ENCODE data around the gene SEMG2. TPM values are rescaled to one million over a fixed set of nuclear protein-coding genes. Genes with fewer than 3 reads are reported as not detected.

Gene SEMG2
- polyA plus RNA-seq, 1 of the 3 experiments (the other 2 are of a cell fraction), result not detected

DNA sequence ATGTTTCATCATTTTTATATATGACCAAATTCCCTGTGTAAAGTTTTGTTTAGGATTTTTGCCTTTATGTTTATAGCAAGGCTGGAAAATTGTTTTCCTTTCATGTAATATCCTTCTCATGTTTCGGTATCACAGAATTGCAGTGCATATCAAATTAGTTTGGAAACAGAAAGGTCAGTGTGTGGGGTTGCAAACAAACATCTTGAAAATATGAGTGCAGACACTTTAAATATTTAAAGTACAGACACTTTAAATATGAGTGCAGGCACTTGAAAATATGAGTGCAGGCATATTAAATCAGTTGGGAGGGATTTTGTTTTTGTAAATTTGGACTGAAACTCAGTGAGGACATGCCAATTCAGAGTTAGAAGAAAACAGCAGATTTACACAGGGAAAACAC, 26.7 kb downstream of the SEMG2 start:
- no peak for TF ChIP-seq GATA2 (CRISPR knock-in tag; IDR thresholded peaks at IDR 0.05)
- no peak for TF ChIP-seq MEF2A (IDR thresholded peaks at IDR 0.05; ENCODE audit: borderline replicate concordance, low read depth)
- TF ChIP-seq TCF12 (IDR thresholded peaks at IDR 0.05), result no peak
- no peak for TF ChIP-seq YY1 (IDR thresholded peaks at IDR 0.05; ENCODE audit: low read depth)
- no peak for TF ChIP-seq CHD2 (IDR thresholded peaks at IDR 0.05; ENCODE audit: low read length, partially characterized antibody)
- TF ChIP-seq FOSL2 (IDR thresholded peaks at IDR 0.05; ENCODE audit: borderline replicate concordance, low read depth), result no peak
- TF ChIP-seq EP300 (IDR thresholded peaks at IDR 0.05; ENCODE audit: borderline replicate concordance in 1 of 2, low read depth in 1 of 2, low read length in 1 of 2), result no peak
- TF ChIP-seq, protein P1, sequence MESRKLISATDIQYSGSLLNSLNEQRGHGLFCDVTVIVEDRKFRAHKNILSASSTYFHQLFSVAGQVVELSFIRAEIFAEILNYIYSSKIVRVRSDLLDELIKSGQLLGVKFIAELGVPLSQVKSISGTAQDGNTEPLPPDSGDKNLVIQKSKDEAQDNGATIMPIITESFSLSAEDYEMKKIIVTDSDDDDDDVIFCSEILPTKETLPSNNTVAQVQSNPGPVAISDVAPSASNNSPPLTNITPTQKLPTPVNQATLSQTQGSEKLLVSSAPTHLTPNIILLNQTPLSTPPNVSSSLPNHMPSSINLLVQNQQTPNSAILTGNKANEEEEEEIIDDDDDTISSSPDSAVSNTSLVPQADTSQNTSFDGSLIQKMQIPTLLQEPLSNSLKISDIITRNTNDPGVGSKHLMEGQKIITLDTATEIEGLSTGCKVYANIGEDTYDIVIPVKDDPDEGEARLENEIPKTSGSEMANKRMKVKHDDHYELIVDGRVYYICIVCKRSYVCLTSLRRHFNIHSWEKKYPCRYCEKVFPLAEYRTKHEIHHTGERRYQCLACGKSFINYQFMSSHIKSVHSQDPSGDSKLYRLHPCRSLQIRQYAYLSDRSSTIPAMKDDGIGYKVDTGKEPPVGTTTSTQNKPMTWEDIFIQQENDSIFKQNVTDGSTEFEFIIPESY (IDR thresholded peaks at IDR 0.05; ENCODE audit: borderline replicate concordance, low read depth), result no peak
- TF ChIP-seq JUND (IDR thresholded peaks at IDR 0.05), result no peak
- Histone ChIP-seq H3K36me3 (replicated peaks in 1 of 2; ENCODE audit: control insufficient read depth in 1 of 2, insufficient read depth in 2 of 2, low read length in 1 of 2) (no peaks in the 10 kb centered on the region), H3K4me3 (ENCODE audit: low read depth in 2 of 2, low read length in 1 of 2) (no peak overlapping the region), H3K27ac (ENCODE audit: low read depth in 2 of 2, low read length in 1 of 2) (no peak overlapping the region), H4K20me1 (ENCODE audit: insufficient read depth) (no peaks in the 10 kb centered on the region), H3K9me3 (no peaks in the 10 kb centered on the region), H3F3A (replicated peaks; ENCODE audit: insufficient read depth) (no peaks in the 10 kb centered on the region), H3K27me3 (ENCODE audit: insufficient read depth) (peaks cover 30% of the 10 kb centered on the region), H3K9me2 (no peaks in the 10 kb centered on the region), H3K9ac (no peak overlapping the region), H2AFZ (ENCODE audit: low read depth) (no peak overlapping the region), H3K79me2 (ENCODE audit: insufficient read depth) (no peaks in the 10 kb centered on the region), H3K4me1 (ENCODE audit: control insufficient read depth in 1 of 2, insufficient read depth in 2 of 2, low read depth in 1 of 2, low read length in 1 of 2) (no peaks in the 10 kb centered on the region), H3K4me2 (no peak overlapping the region)
- WGBS (ENCODE audit: low lambda C conversion rate), result 8% methylated on average over 1 of the region's 1 CpG
- POLR2A ChIA-PET, result no interaction called here
- no peak for DNase-seq
- CTCF ChIA-PET, result no interaction called here

DNA sequence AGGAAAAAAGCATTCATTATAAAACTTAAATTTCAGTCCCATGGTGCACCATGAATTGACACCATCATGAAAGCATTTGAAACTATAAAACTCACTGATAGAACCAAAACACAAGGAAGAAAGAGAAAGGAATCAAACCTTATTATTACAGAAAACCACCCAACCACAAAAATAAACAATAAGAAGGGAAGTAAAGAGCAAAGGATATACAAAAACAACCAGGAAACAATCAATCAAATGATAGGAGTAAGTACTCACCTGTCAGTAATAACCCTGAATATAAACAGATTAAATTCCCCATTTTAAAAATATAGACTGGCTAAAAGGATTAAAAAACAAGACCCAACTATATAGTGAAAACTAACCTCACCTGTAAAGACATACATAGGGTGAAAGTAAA, 27.4 kb downstream of the SEMG2 start:
- H3K9me2 ChIP-seq, result no peaks in the 10 kb centered on the region
- H3K9me3 ChIP-seq, result no peaks in the 10 kb centered on the region
- no peak overlapping the region for H3K9ac ChIP-seq
- DNase-seq, result no peak
- no peak overlapping the region for H2AFZ ChIP-seq (ENCODE audit: low read depth)
- no peak overlapping the region for H3K27ac ChIP-seq (ENCODE audit: low read depth in 2 of 2, low read length in 1 of 2)
- H3K4me3 ChIP-seq (ENCODE audit: low read depth in 2 of 2, low read length in 1 of 2), result no peak overlapping the region
- H4K20me1 ChIP-seq (ENCODE audit: insufficient read depth), result no peaks in the 10 kb centered on the region
- H3K36me3 ChIP-seq (replicated peaks in 1 of 2; ENCODE audit: control insufficient read depth in 1 of 2, insufficient read depth in 2 of 2, low read length in 1 of 2), result no peaks in the 10 kb centered on the region
- no peaks in the 10 kb centered on the region for H3F3A ChIP-seq (replicated peaks; ENCODE audit: insufficient read depth)
- POLR2A ChIA-PET, result no interaction called here
- no peak for TF ChIP-seq RCOR1 (IDR thresholded peaks at IDR 0.05; ENCODE audit: low read length)
- TF ChIP-seq, protein P1 (IDR thresholded peaks at IDR 0.05; ENCODE audit: borderline replicate concordance, low read depth), result no peak
- no peak for TF ChIP-seq RAD21 (IDR thresholded peaks at IDR 0.05; ENCODE audit: low read length)
- TF ChIP-seq, protein P2, sequence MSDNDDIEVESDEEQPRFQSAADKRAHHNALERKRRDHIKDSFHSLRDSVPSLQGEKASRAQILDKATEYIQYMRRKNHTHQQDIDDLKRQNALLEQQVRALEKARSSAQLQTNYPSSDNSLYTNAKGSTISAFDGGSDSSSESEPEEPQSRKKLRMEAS (IDR thresholded peaks at IDR 0.05; ENCODE audit: low read depth), result no peak
- no peak for TF ChIP-seq CHD2 (IDR thresholded peaks at IDR 0.05; ENCODE audit: low read length, partially characterized antibody)
- TF ChIP-seq, protein P3, sequence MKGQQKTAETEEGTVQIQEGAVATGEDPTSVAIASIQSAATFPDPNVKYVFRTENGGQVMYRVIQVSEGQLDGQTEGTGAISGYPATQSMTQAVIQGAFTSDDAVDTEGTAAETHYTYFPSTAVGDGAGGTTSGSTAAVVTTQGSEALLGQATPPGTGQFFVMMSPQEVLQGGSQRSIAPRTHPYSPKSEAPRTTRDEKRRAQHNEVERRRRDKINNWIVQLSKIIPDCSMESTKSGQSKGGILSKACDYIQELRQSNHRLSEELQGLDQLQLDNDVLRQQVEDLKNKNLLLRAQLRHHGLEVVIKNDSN (IDR thresholded peaks at IDR 0.05; ENCODE audit: borderline replicate concordance, low read depth), result no peak
- no peak for TF ChIP-seq NRF1 (IDR thresholded peaks at IDR 0.05; ENCODE audit: low read depth, low read length)
- TF ChIP-seq, protein P4, sequence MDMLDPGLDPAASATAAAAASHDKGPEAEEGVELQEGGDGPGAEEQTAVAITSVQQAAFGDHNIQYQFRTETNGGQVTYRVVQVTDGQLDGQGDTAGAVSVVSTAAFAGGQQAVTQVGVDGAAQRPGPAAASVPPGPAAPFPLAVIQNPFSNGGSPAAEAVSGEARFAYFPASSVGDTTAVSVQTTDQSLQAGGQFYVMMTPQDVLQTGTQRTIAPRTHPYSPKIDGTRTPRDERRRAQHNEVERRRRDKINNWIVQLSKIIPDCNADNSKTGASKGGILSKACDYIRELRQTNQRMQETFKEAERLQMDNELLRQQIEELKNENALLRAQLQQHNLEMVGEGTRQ (IDR thresholded peaks at IDR 0.05; ENCODE audit: borderline replicate concordance, low read depth, low read length), result no peak
- no peak for TF ChIP-seq SMC3 (IDR thresholded peaks at IDR 0.05; ENCODE audit: low read depth, low read length)
- TF ChIP-seq EP300 (IDR thresholded peaks at IDR 0.05; ENCODE audit: borderline replicate concordance in 1 of 2, low read depth in 1 of 2, low read length in 1 of 2), result no peak
- TF ChIP-seq, protein P5, sequence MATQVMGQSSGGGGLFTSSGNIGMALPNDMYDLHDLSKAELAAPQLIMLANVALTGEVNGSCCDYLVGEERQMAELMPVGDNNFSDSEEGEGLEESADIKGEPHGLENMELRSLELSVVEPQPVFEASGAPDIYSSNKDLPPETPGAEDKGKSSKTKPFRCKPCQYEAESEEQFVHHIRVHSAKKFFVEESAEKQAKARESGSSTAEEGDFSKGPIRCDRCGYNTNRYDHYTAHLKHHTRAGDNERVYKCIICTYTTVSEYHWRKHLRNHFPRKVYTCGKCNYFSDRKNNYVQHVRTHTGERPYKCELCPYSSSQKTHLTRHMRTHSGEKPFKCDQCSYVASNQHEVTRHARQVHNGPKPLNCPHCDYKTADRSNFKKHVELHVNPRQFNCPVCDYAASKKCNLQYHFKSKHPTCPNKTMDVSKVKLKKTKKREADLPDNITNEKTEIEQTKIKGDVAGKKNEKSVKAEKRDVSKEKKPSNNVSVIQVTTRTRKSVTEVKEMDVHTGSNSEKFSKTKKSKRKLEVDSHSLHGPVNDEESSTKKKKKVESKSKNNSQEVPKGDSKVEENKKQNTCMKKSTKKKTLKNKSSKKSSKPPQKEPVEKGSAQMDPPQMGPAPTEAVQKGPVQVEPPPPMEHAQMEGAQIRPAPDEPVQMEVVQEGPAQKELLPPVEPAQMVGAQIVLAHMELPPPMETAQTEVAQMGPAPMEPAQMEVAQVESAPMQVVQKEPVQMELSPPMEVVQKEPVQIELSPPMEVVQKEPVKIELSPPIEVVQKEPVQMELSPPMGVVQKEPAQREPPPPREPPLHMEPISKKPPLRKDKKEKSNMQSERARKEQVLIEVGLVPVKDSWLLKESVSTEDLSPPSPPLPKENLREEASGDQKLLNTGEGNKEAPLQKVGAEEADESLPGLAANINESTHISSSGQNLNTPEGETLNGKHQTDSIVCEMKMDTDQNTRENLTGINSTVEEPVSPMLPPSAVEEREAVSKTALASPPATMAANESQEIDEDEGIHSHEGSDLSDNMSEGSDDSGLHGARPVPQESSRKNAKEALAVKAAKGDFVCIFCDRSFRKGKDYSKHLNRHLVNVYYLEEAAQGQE (IDR thresholded peaks at IDR 0.05; ENCODE audit: low read depth, low read length), result no peak
- no peak for TF ChIP-seq NFIC (IDR thresholded peaks at IDR 0.05; ENCODE audit: borderline replicate concordance)
- TF ChIP-seq SIN3A (IDR thresholded peaks at IDR 0.05; ENCODE audit: borderline replicate concordance, low read depth, low read length), result no peak
- H3K4me1 ChIP-seq (ENCODE audit: control insufficient read depth in 1 of 2, insufficient read depth in 2 of 2, low read depth in 1 of 2, low read length in 1 of 2), result no peaks in the 10 kb centered on the region
- H3K27me3 ChIP-seq (ENCODE audit: insufficient read depth), result peaks cover 38% of the 10 kb centered on the region
- CTCF ChIA-PET, result no interaction called here
- H3K79me2 ChIP-seq (ENCODE audit: insufficient read depth), result no peaks in the 10 kb centered on the region
- H3K4me2 ChIP-seq, result no peak overlapping the region
